ENCODE results near the gene SLC16A10. TPM values are rescaled to one million over a fixed set of nuclear protein-coding genes. Genes with fewer than 3 reads are reported as not detected.
"Not testable (repeated sequence)": the region's sequence is repeated elsewhere in the genome, so short reads cannot be mapped to it uniquely, and the experiment has no call there.

Gene SLC16A10
- total and polyA plus RNA-seq, 2 donors from 2014 or later = 3.7 to 5.9 TPM

- intact Hi-C loops (cut with DNase I) = no loop called here
- FAIRE-seq = no peak
- Histone ChIP-seq H3K27me3 (ENCODE audit: control insufficient read depth, insufficient read depth, low read length) (peaks cover 3% of the 10 kb centered on the region), H3K9me3 (ENCODE audit: control insufficient read depth in 2 of 3, insufficient read depth in 1 of 3, low read length in 3 of 3) (no peaks in the 10 kb centered on the region), H3K36me3 (ENCODE audit: control insufficient read depth in 2 of 3, insufficient read depth in 3 of 3, low read length in 3 of 3) (no peaks in the 10 kb centered on the region), H3K9ac (ENCODE audit: low read length in 3 of 3) (no peak overlapping the region), H3K4me3 (ENCODE audit: low read length in 3 of 3) (no peak overlapping the region), H3K27ac (ENCODE audit: low read depth in 2 of 2, low read length in 2 of 2) (no peak overlapping the region), H3K4me1 (ENCODE audit: control insufficient read depth in 2 of 3, insufficient read depth in 2 of 3, low read depth in 1 of 3, low read length in 3 of 3) (no peaks in the 10 kb centered on the region)
- TF ChIP-seq CTCF (IDR thresholded peaks at IDR 0.05; ENCODE audit: borderline replicate concordance, extremely low read depth, insufficient read depth) = no peak
- DNase-seq = peak in 3 of 5 donors; percentile 29 to 53 (median 35)
These were observed 166.9 kb downstream of the SLC16A10 start for GRCh38 chr6:111254004-111254778.

- Histone ChIP-seq H3K4me1 (ENCODE audit: control insufficient read depth in 2 of 3, insufficient read depth in 2 of 3, low read depth in 1 of 3, low read length in 3 of 3) (no peaks in the 10 kb centered on the region), H3K27ac (ENCODE audit: low read depth in 2 of 2, low read length in 2 of 2) (no peak overlapping the region), H3K9me3 (ENCODE audit: control insufficient read depth in 2 of 3, insufficient read depth in 1 of 3, low read length in 3 of 3) (no peaks in the 10 kb centered on the region), H3K4me3 (ENCODE audit: low read length in 3 of 3) (no peak overlapping the region), H3K27me3 (ENCODE audit: control insufficient read depth, insufficient read depth, low read length) (peaks cover 3% of the 10 kb centered on the region), H3K36me3 (ENCODE audit: control insufficient read depth in 2 of 3, insufficient read depth in 3 of 3, low read length in 3 of 3) (no peaks in the 10 kb centered on the region), H3K9ac (ENCODE audit: low read length in 3 of 3) (no peak overlapping the region)
- FAIRE-seq = no peak
- TF ChIP-seq CTCF (IDR thresholded peaks at IDR 0.05; ENCODE audit: borderline replicate concordance, extremely low read depth, insufficient read depth) = no peak
- no peak for DNase-seq
- intact Hi-C loops (cut with DNase I) = no loop called here
These were observed 167.5 kb downstream of the SLC16A10 start for GRCh38 chr6:111254779-111255166.

GRCh38 chr6:111255838-111256237 is 168.5 kb downstream of the SLC16A10 start:
- H3K9ac ChIP-seq (ENCODE audit: low read length in 3 of 3); intact Hi-C loops (cut with DNase I); H3K27me3 ChIP-seq (ENCODE audit: control insufficient read depth, insufficient read depth, low read length); H3K9me3 ChIP-seq (ENCODE audit: control insufficient read depth in 2 of 3, insufficient read depth in 1 of 3, low read length in 3 of 3); H3K4me3 ChIP-seq (ENCODE audit: low read length in 3 of 3); H3K4me1 ChIP-seq (ENCODE audit: control insufficient read depth in 2 of 3, insufficient read depth in 2 of 3, low read depth in 1 of 3, low read length in 3 of 3); H3K27ac ChIP-seq (ENCODE audit: low read depth in 2 of 2, low read length in 2 of 2); DNase-seq; H3K36me3 ChIP-seq (ENCODE audit: control insufficient read depth in 2 of 3, insufficient read depth in 3 of 3, low read length in 3 of 3); FAIRE-seq: not testable (repeated sequence)

GRCh38 chr6:111256646-111257045 is 169.3 kb downstream of the SLC16A10 start:
- Histone ChIP-seq H3K36me3 (ENCODE audit: control insufficient read depth in 2 of 3, insufficient read depth in 3 of 3, low read length in 3 of 3) (no peaks in the 10 kb centered on the region), H3K27me3 (ENCODE audit: control insufficient read depth, insufficient read depth, low read length) (peaks cover 3% of the 10 kb centered on the region), H3K4me3 (ENCODE audit: low read length in 3 of 3) (no peak overlapping the region), H3K9ac (ENCODE audit: low read length in 3 of 3) (no peak overlapping the region), H3K4me1 (ENCODE audit: control insufficient read depth in 2 of 3, insufficient read depth in 2 of 3, low read depth in 1 of 3, low read length in 3 of 3) (peaks cover 0 to 5% (median 0%) of the 10 kb centered on the region in 3 donors), H3K27ac (ENCODE audit: low read depth in 2 of 2, low read length in 2 of 2) (no peak overlapping the region), H3K9me3 (ENCODE audit: control insufficient read depth in 2 of 3, insufficient read depth in 1 of 3, low read length in 3 of 3) (no peaks in the 10 kb centered on the region)
- intact Hi-C loops (cut with DNase I) = no loop called here
- TF ChIP-seq CTCF (IDR thresholded peaks at IDR 0.05; ENCODE audit: borderline replicate concordance, extremely low read depth, insufficient read depth) = no peak
- DNase-seq (peak in 2 of 5 donors; percentile 15 to 20), FAIRE-seq (no peak)
